WTC11 (cell line): ENCODE results near the gene HAO2. TPM values are rescaled to one million over a fixed set of nuclear protein-coding genes. Genes with fewer than 3 reads are reported as not detected.

ENCODE experiments used
- ATAC-seq: fragments of 200-7000 bp; cut with Tn5 transposase; 2 replicates; pipeline ENCODE4 v1.10.0; 2021; ENCODE audit warnings: mild to moderate bottlenecking, moderate library complexity
- CTCF ChIA-PET: fragments of 300-600 bp; sonication (Branson Sonifier 250); formaldehyde crosslinking; loops from one replicate; lab custom pipeline; 2021; ENCODE audit warnings: antibody characterized with exemption; lab: Charles Lee
- POLR2A ChIA-PET: fragments of 350-600 bp; sonication (Branson Sonifier 250); formaldehyde crosslinking; loops from one replicate; lab custom pipeline; 2021; ENCODE audit warnings: antibody characterized with exemption; lab: Charles Lee
- DNase-seq: peaks from one replicate; pipeline ENCODE4 v3.0.0; 2021; ENCODE audit warnings: low spot score
- H3K27ac Mint-ChIP-seq: 2 replicates; pipeline ENCODE4 v1.8.0; 2021; ENCODE audit warnings: mixed read lengths
- H3K27me3 Mint-ChIP-seq: 2 replicates; pipeline ENCODE4 v1.8.0; 2021; ENCODE audit warnings: low read depth, mild to moderate bottlenecking, moderate library complexity, mixed read lengths
- H3K36me3 Mint-ChIP-seq: 2 replicates; pipeline ENCODE4 v1.8.0; 2021; ENCODE audit warnings: mixed read lengths
- H3K4me1 Mint-ChIP-seq: 2 replicates; pipeline ENCODE4 v1.8.0; 2022; ENCODE audit warnings: mixed read lengths
- H3K4me3 Mint-ChIP-seq: 2 replicates; pipeline ENCODE4 v1.8.0; 2021; ENCODE audit warnings: mild to moderate bottlenecking, moderate library complexity, mixed read lengths
- H3K9me3 Mint-ChIP-seq: 2 replicates; pipeline ENCODE4 v1.8.0; 2021; ENCODE audit warnings: mixed read lengths
- ATF1 ChIP-seq: sonication (generic); formaldehyde crosslinking; IDR thresholded peaks from 2 replicates; pipeline ENCODE4 v1.8.1; 2023; ENCODE audit warnings: mild to moderate bottlenecking, moderate library complexity, missing genetic modification reagents
- CREB1 ChIP-seq: sonication (generic); formaldehyde crosslinking; IDR thresholded peaks from 2 replicates; pipeline ENCODE4 v1.8.0; 2023; ENCODE audit warnings: mild to moderate bottlenecking, missing genetic modification reagents
- CTCF ChIP-seq: fragments of 200-600 bp; IDR thresholded peaks from 2 replicates; pipeline ENCODE4 v1.8.0; 2022; ENCODE audit warnings: antibody characterized with exemption
- E2F1 ChIP-seq: sonication (generic); formaldehyde crosslinking; IDR thresholded peaks from 2 replicates; pipeline ENCODE4 v1.8.0; 2022; ENCODE audit warnings: mild to moderate bottlenecking, missing genetic modification reagents
- E2F5 ChIP-seq: sonication (generic); formaldehyde crosslinking; IDR thresholded peaks from 2 replicates; pipeline ENCODE4 v1.8.1; 2022; ENCODE audit warnings: mild to moderate bottlenecking, moderate library complexity, missing genetic modification reagents
- FOXP4 ChIP-seq: sonication (generic); formaldehyde crosslinking; IDR thresholded peaks from 2 replicates; pipeline ENCODE4 v1.8.0; 2022; ENCODE audit warnings: mild to moderate bottlenecking, missing genetic modification reagents
- JAZF1 ChIP-seq: fragments of 250-450 bp; sonication (Bioruptor Pico); IDR thresholded peaks from 2 replicates; pipeline ENCODE4 v1.9.0; 2021; ENCODE audit warnings: moderate library complexity, mild to moderate bottlenecking, inconsistent platforms
- MAX ChIP-seq: sonication (generic); formaldehyde crosslinking; IDR thresholded peaks from 2 replicates; pipeline ENCODE4 v1.8.0; 2022; ENCODE audit warnings: mild to moderate bottlenecking, missing genetic modification reagents
- NFYB ChIP-seq: sonication (generic); formaldehyde crosslinking; conservative IDR thresholded peaks from 2 replicates; pipeline ENCODE4 v1.8.0; 2022; ENCODE audit warnings: low read depth, missing genetic modification reagents
- PRDM15 ChIP-seq: sonication (generic); formaldehyde crosslinking; IDR thresholded peaks from 2 replicates; pipeline ENCODE4 v1.8.0; 2022; ENCODE audit warnings: missing genetic modification reagents
- PREB ChIP-seq: sonication (generic); formaldehyde crosslinking; IDR thresholded peaks from 2 replicates; pipeline ENCODE4 v1.8.1; 2022; ENCODE audit warnings: mild to moderate bottlenecking, missing genetic modification reagents, moderate library complexity, borderline replicate concordance
- RORB ChIP-seq: fragments of 250-450 bp; sonication (Bioruptor Pico); IDR thresholded peaks from 2 replicates; pipeline ENCODE4 v1.9.0; 2021; ENCODE audit warnings: mild to moderate bottlenecking
- SMAD4 ChIP-seq: sonication (generic); formaldehyde crosslinking; IDR thresholded peaks from 2 replicates; pipeline ENCODE4 v1.8.0; 2022; ENCODE audit warnings: mild to moderate bottlenecking, missing genetic modification reagents
- SOX15 ChIP-seq: fragments of 250-450 bp; sonication (Bioruptor Pico); IDR thresholded peaks from 2 replicates; pipeline ENCODE4 v1.9.0; 2021; ENCODE audit warnings: mild to moderate bottlenecking
- USF1 ChIP-seq: sonication (generic); formaldehyde crosslinking; IDR thresholded peaks from 2 replicates; pipeline ENCODE4 v1.8.0; 2022; ENCODE audit warnings: mild to moderate bottlenecking, missing genetic modification reagents
- ZNF219 ChIP-seq: sonication (generic); formaldehyde crosslinking; IDR thresholded peaks from 2 replicates; pipeline ENCODE4 v1.8.0; 2023; ENCODE audit warnings: missing genetic modification reagents, mild to moderate bottlenecking, borderline replicate concordance
- ZNF232 ChIP-seq: sonication (generic); formaldehyde crosslinking; IDR thresholded peaks from 2 replicates; pipeline ENCODE4 v1.8.0; 2022; ENCODE audit warnings: mild to moderate bottlenecking, missing genetic modification reagents
- ZNF263 ChIP-seq: sonication (generic); formaldehyde crosslinking; IDR thresholded peaks from 2 replicates; pipeline ENCODE4 v1.8.1; 2022; ENCODE audit warnings: low read depth, mild to moderate bottlenecking, moderate library complexity, missing genetic modification reagents
- total RNA-seq: library from RNA; stranded (reverse); gene quantifications from 3 replicates; pipeline ENCODE4 v1.2.3, GENCODE V29; 2021

HAO2 gene
- total RNA-seq, 1 experiment from 2014 or later: 1.0 TPM

GRCh38 chr1:119375366-119375765, 6.8 kb downstream of the HAO2 start:
- POLR2A ChIA-PET: no interaction called here
- ATAC-seq: no peak
- Mint-ChIP-seq H3K4me1 (peaks cover 25% of the 10 kb centered on the region), H3K27me3 (peaks cover 3% of the 10 kb centered on the region; the same call in 1 of the 2 replicates), H3K9me3 (peaks cover 13% of the 10 kb centered on the region), H3K4me3 (no peak overlapping the region), H3K36me3 (no peaks in the 10 kb centered on the region), H3K27ac (no peak overlapping the region)
- DNase-seq: no peak
- TF ChIP-seq ATF1 (CRISPR knock-in tag) (no peak), JAZF1 (CRISPR knock-in tag) (no peak), CTCF (no peak), FOXP4 (CRISPR knock-in tag) (no peak), PREB (CRISPR knock-in tag) (no peak), ZNF219 (no peak), SMAD4 (no peak), PRDM15 (no peak), RORB (CRISPR knock-in tag) (no peak), E2F5 (CRISPR knock-in tag) (no peak), ZNF263 (CRISPR knock-in tag) (no peak), USF1 (no peak), E2F1 (CRISPR knock-in tag) (no peak), SOX15 (CRISPR knock-in tag) (no peak), ZNF232 (CRISPR knock-in tag) (no peak), NFYB (CRISPR knock-in tag) (no peak), CREB1 (CRISPR knock-in tag) (no peak), MAX (CRISPR knock-in tag) (no peak)
- CTCF ChIA-PET: interaction anchor here (1.2 kb wide), 1 partner anchor 101 kb away, joined by 4 read pairs; no protein-coding TSS in a partner anchor
